Peyer's patch (tissue), 4 donors: ENCODE results near the gene FAH.

ENCODE experiments used
- CTCF ChIP-seq, 6 experiments: fragments of 450-650 bp in 4 of 6; fragments of 200-600 bp in 2 of 6; sonication (generic) in 1 of 6; IDR thresholded peaks; one replicate each; pipeline ENCODE4 v1.5.1; 2017 to 2019; ENCODE audit warnings: antibody characterized with exemption in 6 of 6, mild to moderate bottlenecking in 3 of 6, moderate library complexity in 1 of 6
- POLR2A ChIP-seq, 2 donors: fragments of 450-650 bp; IDR thresholded peaks; one replicate each; pipeline ENCODE4 v1.5.1; 2017; ENCODE audit warnings: antibody characterized with exemption in 2 of 2, mild to moderate bottlenecking in 2 of 2, moderate library complexity in 2 of 2

- TF ChIP-seq POLR2A (IDR thresholded peaks at IDR 0.05) (no peak), CTCF (IDR thresholded peaks at IDR 0.05) (no peak)
Observed at GRCh38 chr15:80185152-80185551, 32.4 kb downstream of the FAH start.
